PC-9 (cell line): ENCODE data around the gene CTBS.

Experiments used
- CTCF ChIP-seq: fragments of 200-600 bp; sonication (generic); conservative IDR thresholded peaks from 2 replicates; pipeline ENCODE4 v1.6.1; 2017; ENCODE audit warnings: mixed run types, antibody characterized with exemption, mild to moderate bottlenecking, moderate library complexity
- EZH2 ChIP-seq: fragments of 200-600 bp; sonication (generic); IDR thresholded peaks from 2 replicates; pipeline ENCODE4 v1.8.0; 2017; ENCODE audit warnings: antibody characterized with exemption, low read depth

DNA sequence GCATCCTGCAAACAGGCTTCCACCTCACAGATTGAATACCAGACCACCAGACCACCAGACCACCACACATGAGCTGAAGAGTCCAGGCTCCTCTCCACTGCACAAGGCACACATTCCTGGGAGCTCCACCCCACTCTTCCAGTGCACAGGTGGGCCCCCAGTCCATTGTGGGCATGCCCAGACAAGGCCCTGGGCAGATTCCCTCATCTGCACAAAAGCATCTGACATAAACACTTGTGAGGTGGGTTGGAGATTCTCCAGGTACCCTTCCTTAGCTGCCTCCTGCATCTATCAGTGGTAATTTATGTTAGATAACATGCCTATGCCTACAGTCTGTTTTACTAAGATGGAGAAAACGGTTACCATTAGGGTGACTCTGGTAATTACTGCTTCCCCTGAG lies 11.6 kb upstream of the CTBS start:
- TF ChIP-seq CTCF (no peak), EZH2 (no peak)
